ENCODE data around the gene MXD1. TPM values are rescaled to one million over a fixed set of nuclear protein-coding genes. Genes with fewer than 3 reads are reported as not detected.

The MXD1 gene
- total and polyA plus RNA-seq, 9 of the 15 experiments (the other 6 are each of a cell fraction or from before 2014, with no cell fraction given) = 6.7 to 35.9 (median 11.0) TPM

DNA sequence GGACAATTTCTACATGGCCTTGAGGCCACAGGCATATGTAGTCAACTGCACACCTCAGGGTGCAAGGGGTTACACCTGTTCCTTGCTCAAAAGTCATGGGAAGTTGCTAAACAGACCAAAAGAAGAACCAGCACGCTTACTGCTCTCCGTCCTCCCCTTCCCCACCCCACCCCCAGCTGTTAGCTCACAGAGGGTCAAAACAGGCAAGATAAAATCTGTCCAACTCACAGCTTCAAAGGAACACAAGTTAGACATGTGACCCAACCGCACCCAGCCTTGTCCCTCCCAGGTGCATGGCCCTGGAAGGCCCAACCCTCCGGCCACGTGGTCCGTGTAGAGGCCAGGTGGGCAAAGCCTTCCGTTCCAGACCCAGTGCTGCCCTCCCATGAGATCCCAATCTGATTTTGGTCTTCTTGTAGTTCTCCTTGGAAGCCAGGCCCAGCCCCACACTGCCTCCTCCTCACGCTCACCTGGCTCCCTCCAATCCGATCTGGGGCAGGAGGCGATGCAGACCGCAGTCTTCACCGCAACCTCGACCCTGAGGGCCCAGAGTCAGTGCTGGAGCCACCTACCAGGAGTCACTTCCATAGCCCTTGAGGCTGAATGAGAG is 61.0 kb downstream of the MXD1 start (continued):
- no peak for TF ChIP-seq TRIM25 (IDR thresholded peaks at IDR 0.05; ENCODE audit: borderline replicate concordance)
- no peak for TF ChIP-seq EGR1 (conservative IDR thresholded peaks at IDR 0.05)
- TF ChIP-seq, protein P1, sequence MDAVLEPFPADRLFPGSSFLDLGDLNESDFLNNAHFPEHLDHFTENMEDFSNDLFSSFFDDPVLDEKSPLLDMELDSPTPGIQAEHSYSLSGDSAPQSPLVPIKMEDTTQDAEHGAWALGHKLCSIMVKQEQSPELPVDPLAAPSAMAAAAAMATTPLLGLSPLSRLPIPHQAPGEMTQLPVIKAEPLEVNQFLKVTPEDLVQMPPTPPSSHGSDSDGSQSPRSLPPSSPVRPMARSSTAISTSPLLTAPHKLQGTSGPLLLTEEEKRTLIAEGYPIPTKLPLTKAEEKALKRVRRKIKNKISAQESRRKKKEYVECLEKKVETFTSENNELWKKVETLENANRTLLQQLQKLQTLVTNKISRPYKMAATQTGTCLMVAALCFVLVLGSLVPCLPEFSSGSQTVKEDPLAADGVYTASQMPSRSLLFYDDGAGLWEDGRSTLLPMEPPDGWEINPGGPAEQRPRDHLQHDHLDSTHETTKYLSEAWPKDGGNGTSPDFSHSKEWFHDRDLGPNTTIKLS (IDR thresholded peaks at IDR 0.05; ENCODE audit: borderline replicate concordance, low read depth) = peak; percentile 87
- TF ChIP-seq OTX1 (CRISPR knock-in tag; IDR thresholded peaks at IDR 0.05) = 0 out of 2 replicates have a peak, but pooled peaks have one; percentile 22
- peak; percentile 49; the same call in 1 of the 2 replicates for TF ChIP-seq POLR2A (conservative IDR thresholded peaks at IDR 0.05)
- no peak for TF ChIP-seq SIX5 (IDR thresholded peaks at IDR 0.05; ENCODE audit: borderline replicate concordance in 1 of 2, insufficient read depth in 1 of 2, low read depth in 1 of 2, low read length in 2 of 2)
- TF ChIP-seq FOXJ2 (tag; IDR thresholded peaks at IDR 0.05) = peak; percentile 68; the same call in 1 of the 2 replicates
- TF ChIP-seq, protein P2, sequence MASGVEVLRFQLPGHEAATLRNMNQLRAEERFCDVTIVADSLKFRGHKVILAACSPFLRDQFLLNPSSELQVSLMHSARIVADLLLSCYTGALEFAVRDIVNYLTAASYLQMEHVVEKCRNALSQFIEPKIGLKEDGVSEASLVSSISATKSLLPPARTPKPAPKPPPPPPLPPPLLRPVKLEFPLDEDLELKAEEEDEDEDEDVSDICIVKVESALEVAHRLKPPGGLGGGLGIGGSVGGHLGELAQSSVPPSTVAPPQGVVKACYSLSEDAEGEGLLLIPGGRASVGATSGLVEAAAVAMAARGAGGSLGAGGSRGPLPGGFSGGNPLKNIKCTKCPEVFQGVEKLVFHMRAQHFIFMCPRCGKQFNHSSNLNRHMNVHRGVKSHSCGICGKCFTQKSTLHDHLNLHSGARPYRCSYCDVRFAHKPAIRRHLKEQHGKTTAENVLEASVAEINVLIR (CRISPR knock-in tag; IDR thresholded peaks at IDR 0.05) = peak; percentile 45
- TF ChIP-seq, protein P3, sequence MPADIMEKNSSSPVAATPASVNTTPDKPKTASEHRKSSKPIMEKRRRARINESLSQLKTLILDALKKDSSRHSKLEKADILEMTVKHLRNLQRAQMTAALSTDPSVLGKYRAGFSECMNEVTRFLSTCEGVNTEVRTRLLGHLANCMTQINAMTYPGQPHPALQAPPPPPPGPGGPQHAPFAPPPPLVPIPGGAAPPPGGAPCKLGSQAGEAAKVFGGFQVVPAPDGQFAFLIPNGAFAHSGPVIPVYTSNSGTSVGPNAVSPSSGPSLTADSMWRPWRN (IDR thresholded peaks at IDR 0.05; ENCODE audit: low read depth) = peak; percentile 58
- peak; percentile 57; the same call in 1 of the 2 replicates for TF ChIP-seq ZNF354B (CRISPR knock-in tag; IDR thresholded peaks at IDR 0.05)
- peak; percentile 78 for TF ChIP-seq EP300 (IDR thresholded peaks at IDR 0.05; ENCODE audit: low read length)
- TF ChIP-seq TBP (optimal IDR thresholded peaks at IDR 0.05; ENCODE audit: low read depth, low read length) = peak; percentile 22
- peak; percentile 70; the same call in 1 of the 2 replicates for TF ChIP-seq JUN (IDR thresholded peaks at IDR 0.05; ENCODE audit: borderline replicate concordance, low read depth, low read length)
- no peak for TF ChIP-seq JUN (CRISPR knock-in tag; IDR thresholded peaks at IDR 0.05; ENCODE audit: borderline replicate concordance)
- TF ChIP-seq ESRRA (IDR thresholded peaks at IDR 0.05; ENCODE audit: borderline replicate concordance, low read depth) = peak; percentile 75; the same call in 1 of the 2 replicates
- TF ChIP-seq CHD1 (IDR thresholded peaks at IDR 0.05; ENCODE audit: low read length) = no peak
- peak; percentile 24; the same call in 1 of the 2 replicates for TF ChIP-seq MXI1 (IDR thresholded peaks at IDR 0.05; ENCODE audit: low read depth, low read length)
- no peak for TF ChIP-seq FUS (optimal IDR thresholded peaks at IDR 0.05; ENCODE audit: low read depth, low read length)
- TF ChIP-seq ZNF830 (CRISPR knock-in tag; IDR thresholded peaks at IDR 0.05) = no peak
- no peak for TF ChIP-seq TGIF2 (CRISPR knock-in tag; IDR thresholded peaks at IDR 0.05)
- TF ChIP-seq ZNF24 (IDR thresholded peaks at IDR 0.05) = no peak; the same call in 1 of the 2 replicates
- peak; percentile 26; the same call in 1 of the 2 replicates for TF ChIP-seq TEAD4 (IDR thresholded peaks at IDR 0.05; ENCODE audit: low read length)
- no peak for TF ChIP-seq TEAD4 (CRISPR knock-in tag; IDR thresholded peaks at IDR 0.05; ENCODE audit: borderline replicate concordance)
- no peak for TF ChIP-seq U2AF1 (optimal IDR thresholded peaks at IDR 0.05; ENCODE audit: low read depth, low read length)
- peak; percentile 75 for TF ChIP-seq BRD9 (IDR thresholded peaks at IDR 0.05; ENCODE audit: low read depth, partially characterized antibody)
- TF ChIP-seq BCL6 (CRISPR knock-in tag; IDR thresholded peaks at IDR 0.05) = 0 out of 2 replicates have a peak, but pooled peaks have one; percentile 19
- no peak for TF ChIP-seq CBX1 (IDR thresholded peaks at IDR 0.05; ENCODE audit: low read depth)

Data from K562 (cell line).